DND-41 (cell line): ENCODE results near the gene KIAA0753.

Experiments
- EZH2 ChIP-seq: IDR thresholded peaks from 3 replicates; pipeline ENCODE4 v1.6.1; 2012; ENCODE audit warnings: borderline replicate concordance, low read depth, mild to moderate bottlenecking, moderate library complexity, low read length, inconsistent platforms; ENCODE audit not compliant: severe bottlenecking
- TF ChIP-seq, protein P1 (sequence below): IDR thresholded peaks from 2 replicates; pipeline ENCODE4 v1.5.1; 2012; ENCODE audit warnings: borderline replicate concordance, low read length, moderate library complexity, mild to moderate bottlenecking; ENCODE audit not compliant: poor library complexity, severe bottlenecking; ENCODE audit errors: extremely low read depth

DNA sequence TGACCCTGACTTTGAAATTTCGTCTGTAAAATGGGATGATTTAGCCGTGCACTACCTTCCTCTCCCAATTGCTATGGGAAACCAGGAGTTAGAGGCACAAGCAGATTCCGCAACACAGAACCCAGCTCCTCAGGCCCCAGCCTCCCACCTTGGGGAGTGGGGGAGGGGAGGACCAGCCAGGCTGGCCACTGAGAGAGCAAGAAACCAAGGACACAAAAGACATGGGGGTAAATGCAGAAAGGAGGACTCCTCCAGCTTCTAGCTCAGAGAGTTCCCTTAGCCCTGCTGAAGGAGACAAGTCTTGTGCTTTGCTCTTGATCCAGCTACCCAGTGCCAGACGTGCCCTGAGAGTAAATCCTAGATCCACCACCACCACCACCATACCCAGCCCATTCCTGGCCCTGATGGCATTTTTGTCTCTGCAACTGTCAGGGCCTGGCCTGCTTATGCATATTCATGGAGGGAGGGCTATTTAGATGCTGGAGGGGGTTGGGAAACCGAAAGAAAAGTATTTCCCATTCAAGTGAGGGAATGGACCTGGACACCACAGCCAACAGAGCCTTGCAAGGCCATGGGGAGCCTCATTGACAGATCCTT lies 110.1 kb downstream of the KIAA0753 start:
- TF ChIP-seq, protein P1, sequence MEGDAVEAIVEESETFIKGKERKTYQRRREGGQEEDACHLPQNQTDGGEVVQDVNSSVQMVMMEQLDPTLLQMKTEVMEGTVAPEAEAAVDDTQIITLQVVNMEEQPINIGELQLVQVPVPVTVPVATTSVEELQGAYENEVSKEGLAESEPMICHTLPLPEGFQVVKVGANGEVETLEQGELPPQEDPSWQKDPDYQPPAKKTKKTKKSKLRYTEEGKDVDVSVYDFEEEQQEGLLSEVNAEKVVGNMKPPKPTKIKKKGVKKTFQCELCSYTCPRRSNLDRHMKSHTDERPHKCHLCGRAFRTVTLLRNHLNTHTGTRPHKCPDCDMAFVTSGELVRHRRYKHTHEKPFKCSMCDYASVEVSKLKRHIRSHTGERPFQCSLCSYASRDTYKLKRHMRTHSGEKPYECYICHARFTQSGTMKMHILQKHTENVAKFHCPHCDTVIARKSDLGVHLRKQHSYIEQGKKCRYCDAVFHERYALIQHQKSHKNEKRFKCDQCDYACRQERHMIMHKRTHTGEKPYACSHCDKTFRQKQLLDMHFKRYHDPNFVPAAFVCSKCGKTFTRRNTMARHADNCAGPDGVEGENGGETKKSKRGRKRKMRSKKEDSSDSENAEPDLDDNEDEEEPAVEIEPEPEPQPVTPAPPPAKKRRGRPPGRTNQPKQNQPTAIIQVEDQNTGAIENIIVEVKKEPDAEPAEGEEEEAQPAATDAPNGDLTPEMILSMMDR = no peak
- TF ChIP-seq EZH2 = no peak
